Upper lobe of right lung (tissue), 1 donor: ENCODE data around the gene LAMC3. TPM values are rescaled to one million over a fixed set of nuclear protein-coding genes. Genes with fewer than 3 reads are reported as not detected.
"Not testable (repeated sequence)": the region's sequence is repeated elsewhere in the genome, so short reads cannot be mapped to it uniquely, and the experiment has no call there.

Source experiments
- ATAC-seq: fragments of 200-7000 bp; cut with Tn5 transposase; one replicate; pipeline ENCODE4 v1.9.1; 2020; ENCODE audit warnings: mild to moderate bottlenecking, moderate library complexity
- DNase-seq: peaks from one replicate; pipeline ENCODE4 v3.0.0-alpha.2; 2020
- H3K27ac ChIP-seq: fragments of 200-600 bp; one replicate; pipeline ENCODE4 v1.8.0; 2022
- H3K27me3 ChIP-seq: fragments of 200-600 bp; one replicate; pipeline ENCODE4 v1.8.0; 2022; ENCODE audit warnings: mild to moderate bottlenecking
- H3K36me3 ChIP-seq: fragments of 200-600 bp; one replicate; pipeline ENCODE4 v1.8.0; 2022
- H3K4me1 ChIP-seq: fragments of 200-600 bp; one replicate; pipeline ENCODE4 v1.8.0; 2022
- H3K4me3 ChIP-seq: fragments of 200-600 bp; one replicate; pipeline ENCODE4 v1.8.0; 2022; ENCODE audit warnings: mild to moderate bottlenecking
- H3K9me3 ChIP-seq: fragments of 200-600 bp; one replicate; pipeline ENCODE4 v1.8.0; 2022
- intact Hi-C: fragments of 100-400 bp; cut with DNase I; formaldehyde crosslinking; loops from one replicate; pipeline ENCODE4 v1.11.0; 2022
- total RNA-seq: library from RNA; stranded (reverse); fragmentation: NEBNext Ultra II Directional; extraction: Animal tissue kit (Norgen Biotek cat#: 25700); gene quantifications from one replicate; pipeline ENCODE4 v1.2.1, GENCODE V29; 2021
- TF ChIP-seq, protein P1 (sequence below): fragments of 200-600 bp; IDR thresholded peaks from one replicate; pipeline ENCODE4 v1.8.0; 2022; ENCODE audit warnings: antibody characterized with exemption
- donor health status: DM: no; HTN: yes; CAD: no; lungs with severe emphysema.

The LAMC3 gene
- total RNA-seq, 1 donor from 2014 or later, result 28.5 TPM

DNA sequence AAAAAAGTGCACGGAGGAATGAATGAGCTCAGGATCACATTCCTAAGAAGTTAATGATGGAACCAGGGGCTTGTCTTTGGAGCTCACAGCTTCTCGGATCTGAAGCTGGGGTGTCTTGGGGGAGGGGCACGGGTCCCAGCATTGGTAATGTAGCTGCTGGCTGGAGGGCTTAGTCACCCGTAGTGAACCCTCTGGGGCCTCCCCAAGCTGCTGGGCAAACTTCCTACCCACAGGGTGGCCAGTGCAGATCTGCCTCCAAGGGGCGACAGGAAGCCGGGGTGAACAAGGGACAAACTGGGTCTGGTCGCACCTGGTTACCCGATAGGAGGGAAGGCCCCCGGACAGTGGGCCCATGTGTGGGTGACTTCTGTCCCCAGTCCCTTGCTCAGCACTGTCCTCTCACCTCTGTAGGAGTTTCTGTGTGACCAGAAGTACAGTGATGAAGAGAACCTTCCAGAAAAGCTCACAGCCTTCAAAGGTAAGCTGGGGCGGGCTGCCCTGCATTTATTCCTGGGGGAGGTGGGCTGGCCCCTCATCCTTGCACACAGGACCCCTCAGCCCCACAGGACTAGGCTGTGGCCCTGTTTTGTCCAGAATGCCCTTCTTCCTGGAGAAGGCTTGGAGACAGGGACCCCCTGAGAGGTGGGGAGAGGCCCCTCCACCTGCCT lies 102.3 kb downstream of the LAMC3 start:
- Histone ChIP-seq H3K27ac (no peak overlapping the region), H3K36me3 (no peaks in the 10 kb centered on the region), H3K27me3 (no peaks in the 10 kb centered on the region), H3K4me3 (no peak overlapping the region), H3K4me1 (no peaks in the 10 kb centered on the region), H3K9me3 (no peaks in the 10 kb centered on the region)
- DNase-seq (peak; percentile 41), ATAC-seq (no peak)
- intact Hi-C loops, result no loop called here
- TF ChIP-seq, protein P1, sequence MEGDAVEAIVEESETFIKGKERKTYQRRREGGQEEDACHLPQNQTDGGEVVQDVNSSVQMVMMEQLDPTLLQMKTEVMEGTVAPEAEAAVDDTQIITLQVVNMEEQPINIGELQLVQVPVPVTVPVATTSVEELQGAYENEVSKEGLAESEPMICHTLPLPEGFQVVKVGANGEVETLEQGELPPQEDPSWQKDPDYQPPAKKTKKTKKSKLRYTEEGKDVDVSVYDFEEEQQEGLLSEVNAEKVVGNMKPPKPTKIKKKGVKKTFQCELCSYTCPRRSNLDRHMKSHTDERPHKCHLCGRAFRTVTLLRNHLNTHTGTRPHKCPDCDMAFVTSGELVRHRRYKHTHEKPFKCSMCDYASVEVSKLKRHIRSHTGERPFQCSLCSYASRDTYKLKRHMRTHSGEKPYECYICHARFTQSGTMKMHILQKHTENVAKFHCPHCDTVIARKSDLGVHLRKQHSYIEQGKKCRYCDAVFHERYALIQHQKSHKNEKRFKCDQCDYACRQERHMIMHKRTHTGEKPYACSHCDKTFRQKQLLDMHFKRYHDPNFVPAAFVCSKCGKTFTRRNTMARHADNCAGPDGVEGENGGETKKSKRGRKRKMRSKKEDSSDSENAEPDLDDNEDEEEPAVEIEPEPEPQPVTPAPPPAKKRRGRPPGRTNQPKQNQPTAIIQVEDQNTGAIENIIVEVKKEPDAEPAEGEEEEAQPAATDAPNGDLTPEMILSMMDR, result no peak

DNA sequence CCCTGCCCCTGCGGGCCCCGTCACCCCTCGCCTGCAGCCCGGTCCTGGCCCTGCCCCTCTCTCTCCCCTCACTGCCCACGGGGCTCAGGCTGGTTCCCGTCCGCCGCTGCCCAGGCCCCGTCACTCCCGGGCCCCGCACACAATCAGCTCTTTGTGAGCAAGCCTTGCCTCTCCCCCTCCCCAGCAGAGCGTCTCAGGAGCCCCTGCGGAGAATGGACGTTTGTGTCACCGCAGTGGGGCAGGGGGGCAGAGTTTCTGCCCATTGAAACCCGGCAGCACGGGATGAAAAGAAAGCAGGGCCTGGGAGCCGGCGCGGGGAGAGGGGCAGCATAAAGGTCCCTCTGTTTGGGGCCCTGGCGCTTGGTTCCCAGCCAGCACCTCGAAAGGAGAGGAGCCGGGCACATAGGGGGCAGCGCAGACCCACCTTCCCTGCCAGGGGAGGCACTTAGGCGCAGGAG lies 102.9 kb downstream of the LAMC3 start:
- Histone ChIP-seq H3K27ac (no peak overlapping the region), H3K9me3 (no peaks in the 10 kb centered on the region), H3K27me3 (no peaks in the 10 kb centered on the region), H3K4me1 (no peaks in the 10 kb centered on the region), H3K36me3 (no peaks in the 10 kb centered on the region), H3K4me3 (no peak overlapping the region)
- no peak for ATAC-seq
- TF ChIP-seq, protein P1, result no peak
- DNase-seq, result peak; percentile 47
- intact Hi-C loops, result no loop called here

DNA sequence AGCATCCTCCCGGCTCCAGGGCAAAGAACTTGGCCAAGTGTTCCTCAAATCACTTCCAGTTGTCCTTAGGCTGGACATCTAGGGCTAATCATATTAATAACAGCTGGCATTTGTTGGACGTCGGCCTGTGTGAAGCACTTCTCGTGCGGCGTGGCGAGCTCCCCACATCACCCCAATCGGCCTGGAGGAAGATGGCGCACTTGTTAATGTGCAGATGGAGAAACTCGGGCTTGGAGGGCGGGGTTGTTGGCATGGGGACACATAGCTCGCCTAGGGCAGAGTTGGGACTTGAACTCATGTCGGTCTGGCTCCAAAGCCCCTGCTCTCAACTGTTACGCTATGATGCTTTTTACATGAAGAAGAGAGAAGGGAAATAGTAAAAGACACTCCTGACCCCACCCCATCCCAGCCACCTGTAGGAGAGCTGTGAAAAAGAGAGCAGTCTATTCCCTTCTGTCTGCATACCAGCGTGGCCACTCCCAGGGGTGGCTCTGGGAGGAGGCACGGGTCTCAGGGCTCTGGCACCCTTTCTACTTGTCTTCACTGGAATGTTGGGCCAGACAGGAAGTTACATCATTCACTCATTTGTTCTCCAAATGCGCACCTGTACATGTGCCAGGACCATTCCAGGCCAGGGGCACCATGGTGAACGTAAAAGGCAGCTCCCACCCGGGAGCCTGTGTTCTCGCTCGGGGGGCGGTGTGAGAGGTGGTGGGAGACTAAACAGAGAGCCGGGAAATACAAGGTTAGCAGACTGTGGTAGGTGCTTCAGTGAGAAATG lies 103.6 kb downstream of the LAMC3 start:
- Histone ChIP-seq H3K4me1 (peaks cover 6% of the 10 kb centered on the region), H3K27me3 (no peaks in the 10 kb centered on the region), H3K36me3 (no peaks in the 10 kb centered on the region), H3K9me3 (no peaks in the 10 kb centered on the region), H3K4me3 (no peak overlapping the region), H3K27ac (no peak overlapping the region)
- intact Hi-C loops, result no loop called here
- ATAC-seq (no peak), DNase-seq (peak; percentile 37)
- TF ChIP-seq, protein P1, result no peak

DNA sequence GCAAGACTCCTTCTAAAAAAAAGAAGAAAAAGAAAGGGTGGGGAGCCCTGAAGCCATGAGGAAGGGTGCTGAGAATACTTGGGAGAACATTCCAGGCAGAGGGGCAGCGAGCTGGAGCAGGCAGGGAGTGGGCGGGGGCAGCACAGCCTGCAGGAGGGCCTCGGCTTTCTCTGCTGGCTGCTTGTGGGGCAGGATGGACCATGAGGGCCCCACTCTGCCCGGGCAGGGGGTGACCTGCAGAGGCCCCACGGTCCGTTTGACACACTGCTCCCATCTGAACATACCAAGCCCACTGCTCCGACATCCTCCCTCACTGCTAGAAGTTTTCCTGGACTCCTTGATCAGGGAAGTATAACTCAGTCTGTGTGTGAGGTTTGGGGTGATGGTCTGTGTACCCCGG lies 104.7 kb downstream of the LAMC3 start:
- H3K36me3 ChIP-seq, result no peaks in the 10 kb centered on the region
- H3K9me3 ChIP-seq, result no peaks in the 10 kb centered on the region
- no peak for DNase-seq
- TF ChIP-seq, protein P1, result no peak
- no peak overlapping the region for H3K27ac ChIP-seq
- intact Hi-C loops, result no loop called here
- H3K4me1 ChIP-seq, result peaks cover 6% of the 10 kb centered on the region
- no peak for ATAC-seq
- H3K27me3 ChIP-seq, result no peaks in the 10 kb centered on the region
- no peak overlapping the region for H3K4me3 ChIP-seq

DNA sequence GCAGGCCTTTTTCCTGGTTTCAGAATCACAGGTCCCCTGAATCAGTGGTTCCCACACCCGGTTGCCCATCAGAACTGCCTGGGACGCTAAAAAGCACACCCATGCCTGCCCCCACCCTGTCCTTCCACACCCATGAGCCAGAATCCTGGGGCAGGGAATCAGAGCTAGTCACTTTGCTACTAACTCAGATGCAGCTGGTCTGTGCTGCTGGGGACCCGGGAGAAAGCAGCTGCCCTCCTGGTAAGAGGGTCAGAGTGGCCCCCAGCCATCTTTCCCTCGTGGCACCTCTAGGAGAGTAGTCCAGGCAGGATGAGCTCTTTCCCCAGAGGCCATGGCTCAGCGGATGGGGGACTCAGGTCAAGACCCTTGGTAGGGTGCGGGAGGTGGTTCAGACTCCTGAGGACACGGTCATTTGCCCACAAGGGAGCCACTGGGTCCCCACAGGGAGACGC lies 105.1 kb downstream of the LAMC3 start:
- Histone ChIP-seq H3K27ac (no peak overlapping the region), H3K27me3 (no peaks in the 10 kb centered on the region), H3K4me3 (no peak overlapping the region), H3K36me3 (no peaks in the 10 kb centered on the region), H3K9me3 (no peaks in the 10 kb centered on the region), H3K4me1 (peaks cover 6% of the 10 kb centered on the region)
- ATAC-seq (no peak), DNase-seq (peak; percentile 53)
- TF ChIP-seq, protein P1, result no peak
- intact Hi-C loops, result no loop called here

DNA sequence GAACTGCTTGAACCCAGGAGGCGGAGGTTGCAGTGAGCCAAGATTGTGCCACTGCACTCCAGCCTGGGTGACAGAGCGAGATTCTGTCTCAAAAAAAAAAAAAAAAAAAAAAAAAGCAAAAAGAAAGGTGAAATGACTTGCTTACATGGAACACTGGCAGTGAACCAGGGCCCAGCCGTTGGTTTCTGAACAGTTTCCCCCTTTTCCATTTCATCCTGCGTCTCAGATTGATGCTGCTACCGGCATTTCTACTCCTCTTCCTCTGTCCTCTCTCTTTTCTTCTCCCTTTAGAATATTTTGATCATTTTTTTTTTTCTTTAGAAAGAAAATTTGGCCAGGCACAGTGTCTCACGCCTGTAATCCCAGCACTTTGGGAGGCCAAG lies 106.4 kb downstream of the LAMC3 start:
- H3K36me3 ChIP-seq, intact Hi-C loops, H3K27ac ChIP-seq, H3K4me3 ChIP-seq, H3K9me3 ChIP-seq, H3K4me1 ChIP-seq, H3K27me3 ChIP-seq, ATAC-seq: not testable (repeated sequence)
- peak; percentile 1 for DNase-seq
